ENCODE data around the gene GIGYF2.
"Not testable (repeated sequence)": the region's sequence is repeated elsewhere in the genome, so short reads cannot be mapped to it uniquely, and the experiment has no call there.

The GIGYF2 gene

DNA sequence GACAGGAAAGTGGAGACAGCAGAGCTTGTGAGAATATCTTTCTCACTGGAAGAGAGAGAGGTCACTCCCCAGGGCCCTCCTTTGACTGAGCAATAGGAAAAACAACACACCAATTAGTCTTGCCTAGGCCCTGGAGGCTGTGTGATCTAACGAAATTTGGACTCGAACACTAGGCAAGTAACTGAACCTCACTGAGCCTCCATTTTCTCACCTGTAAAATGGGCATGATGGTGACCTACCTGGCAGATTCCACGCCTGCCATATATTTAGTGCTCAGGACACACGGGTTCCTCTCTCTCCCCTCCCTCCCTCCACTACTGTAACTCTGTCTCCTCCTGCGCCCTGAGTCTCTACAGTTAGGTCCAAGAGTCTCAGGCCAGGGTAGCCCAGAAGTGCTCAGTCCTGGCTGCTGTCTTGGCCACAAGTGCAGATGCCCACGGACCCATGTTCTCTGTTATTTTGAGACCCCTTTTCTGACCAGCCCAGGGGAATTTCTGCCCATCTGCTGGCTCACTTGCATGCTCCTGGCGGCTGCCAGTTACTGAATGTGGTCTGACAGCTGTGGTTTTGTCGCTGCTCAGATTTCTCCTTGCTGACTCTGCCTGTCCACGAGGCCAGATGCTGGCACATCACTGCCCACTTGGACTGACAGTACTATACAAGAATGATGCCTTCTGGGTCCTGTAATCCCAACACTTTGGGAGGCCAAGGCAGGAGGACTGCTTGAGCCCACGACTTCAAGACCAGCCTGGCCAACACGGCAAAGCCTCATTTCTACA lies 9.6 kb upstream of the GIGYF2 start:
- DNase-seq (ENCODE audit: low read depth), result no peak

DNA sequence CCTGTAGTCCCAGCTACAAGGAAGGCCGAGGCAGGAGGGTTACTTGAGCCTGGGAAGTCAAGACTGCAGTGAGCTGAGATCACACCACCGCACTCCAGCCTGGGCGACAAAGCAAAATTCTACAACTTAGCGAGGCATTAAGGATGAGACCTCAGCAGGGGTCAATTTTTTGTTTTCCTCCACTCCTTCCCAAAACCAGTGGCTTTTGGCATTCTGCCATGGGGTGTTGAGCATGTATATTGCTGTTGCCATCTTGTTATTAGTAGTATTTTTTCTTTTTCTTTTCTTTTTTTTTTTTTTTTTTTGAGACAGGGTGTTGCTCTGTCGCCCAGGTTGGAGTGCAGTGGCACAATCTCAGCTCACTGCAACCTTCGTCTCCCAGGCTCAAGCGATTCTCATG lies 8.9 kb upstream of the GIGYF2 start:
- no peak for DNase-seq (ENCODE audit: low read depth)

DNA sequence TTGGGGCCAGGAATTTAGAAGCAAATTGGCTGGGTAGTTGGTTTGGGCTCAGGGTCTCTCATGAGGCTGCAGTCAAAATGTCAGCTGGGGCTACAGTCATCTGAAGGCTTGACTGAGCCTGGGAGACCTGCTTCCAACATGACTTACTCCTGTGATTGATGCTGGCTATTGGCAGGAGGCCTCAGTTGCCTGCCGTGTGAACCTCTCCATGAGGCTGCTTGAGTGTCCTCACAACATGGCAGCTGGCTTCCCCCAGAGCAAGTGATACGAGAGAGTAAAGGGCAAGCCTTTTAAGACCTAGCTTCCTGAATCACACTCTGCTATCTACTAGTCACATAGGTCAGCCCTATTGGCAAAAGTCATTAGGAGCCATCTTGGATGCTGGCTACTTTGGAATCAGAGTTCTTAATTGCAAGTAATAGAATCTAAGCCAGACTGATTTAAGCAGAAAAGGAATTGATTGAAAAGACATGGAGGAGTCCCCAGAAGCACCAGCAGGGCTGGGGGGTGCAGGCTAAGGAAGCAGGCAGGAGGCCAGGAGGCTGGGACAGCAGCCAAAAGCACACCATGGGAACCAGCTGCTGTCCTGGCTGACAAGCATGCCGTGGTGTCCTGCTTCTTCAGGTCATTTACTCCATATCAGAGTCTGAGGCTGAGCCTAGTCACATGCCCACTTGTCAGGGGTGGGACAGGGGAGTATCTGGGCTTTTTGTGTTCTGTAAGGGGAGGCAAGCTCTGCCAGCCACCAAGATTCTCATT lies 7.8 kb upstream of the GIGYF2 start:
- DNase-seq (ENCODE audit: low read depth), result no peak

DNA sequence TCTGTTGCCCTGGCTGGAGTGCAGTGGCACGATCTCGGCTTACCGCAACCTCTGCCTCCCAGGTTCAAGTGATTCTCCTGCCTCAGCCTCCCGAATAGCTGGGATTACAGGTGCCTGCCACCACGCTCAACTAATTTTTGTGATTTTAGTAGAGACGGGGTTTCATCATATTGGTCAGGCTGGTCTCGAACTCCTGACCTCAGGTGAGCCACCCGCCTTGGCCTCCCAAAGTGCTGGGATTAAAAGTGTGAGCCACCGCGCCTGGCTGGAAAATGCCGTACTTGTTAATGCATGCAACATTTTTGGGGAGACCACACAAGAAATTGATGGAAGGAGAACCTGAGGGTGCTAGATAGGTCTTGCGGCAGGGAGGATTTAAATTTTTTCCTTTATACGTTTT lies 6.0 kb upstream of the GIGYF2 start:
- DNase-seq (ENCODE audit: low read depth), result not testable (repeated sequence)

DNA sequence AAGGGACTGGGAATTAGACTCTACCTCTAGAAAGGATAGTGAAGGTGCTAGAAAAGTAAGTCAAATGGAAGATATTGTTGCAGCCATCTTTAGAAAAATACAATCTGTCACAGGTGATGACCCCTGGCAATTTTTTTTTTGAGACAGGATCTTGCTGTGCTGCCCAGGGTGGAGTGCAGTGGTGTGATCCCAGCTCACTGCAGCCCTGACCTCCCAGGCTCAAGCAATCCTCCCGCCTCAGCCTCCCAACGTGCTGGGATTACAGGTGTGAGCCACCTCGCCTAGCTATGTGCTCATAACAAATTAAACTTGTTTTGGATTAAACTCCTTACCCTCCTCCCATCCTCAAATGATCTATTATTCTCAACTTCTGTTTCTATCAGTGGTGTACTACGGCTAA lies 3.8 kb upstream of the GIGYF2 start:
- DNase-seq (ENCODE audit: low read depth), result no peak

GRCh38 chr2:232696609-232697058 lies 497 bp upstream of the GIGYF2 start:
- no peak for DNase-seq (ENCODE audit: low read depth)

DNA sequence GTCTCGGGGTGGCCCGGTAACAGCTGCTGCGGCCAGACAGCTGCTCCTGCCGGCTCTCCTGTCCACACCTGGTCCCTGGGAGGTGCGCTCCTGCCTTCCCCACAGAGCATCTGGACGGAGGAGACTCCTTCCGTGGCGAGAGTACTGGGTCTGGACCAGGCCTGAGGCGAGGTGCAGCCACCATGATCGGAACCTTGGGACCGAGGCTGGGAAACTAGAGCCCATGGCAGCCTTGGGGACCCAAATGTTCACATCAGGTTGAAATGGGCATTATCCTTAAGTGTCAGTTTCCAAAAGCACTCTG lies 628 bp downstream of the GIGYF2 start:
- DNase-seq (ENCODE audit: low read depth), result no peak

DNA sequence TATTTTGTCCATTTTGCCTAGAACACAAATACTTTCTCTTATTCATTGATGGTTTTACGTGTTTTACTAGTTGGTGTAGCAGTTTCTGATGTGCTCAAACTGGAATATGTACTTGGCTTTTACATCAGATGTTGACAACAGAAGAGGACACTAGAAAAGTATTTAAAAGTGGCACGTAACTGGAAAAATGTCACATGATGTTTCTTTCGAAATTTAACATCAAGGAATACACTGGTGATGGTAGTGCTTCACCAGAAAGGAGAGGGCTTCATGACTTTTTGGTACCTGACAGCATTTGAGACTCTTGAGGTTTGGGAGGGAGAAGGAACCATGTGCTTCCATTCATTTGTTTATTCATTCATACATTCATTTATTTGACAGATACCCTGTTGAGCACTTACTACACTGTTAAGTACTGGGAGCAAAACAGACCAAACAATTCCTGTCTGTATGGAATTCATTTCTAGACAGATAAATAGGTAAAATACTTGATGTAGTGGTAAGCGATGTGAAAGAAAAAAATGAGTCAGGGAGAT lies 1.5 kb downstream of the GIGYF2 start:
- DNase-seq (ENCODE audit: low read depth), result peak; percentile 20

GRCh38 chr2:232699110-232699509 lies 2.0 kb downstream of the GIGYF2 start:
- no peak for DNase-seq (ENCODE audit: low read depth)

DNA sequence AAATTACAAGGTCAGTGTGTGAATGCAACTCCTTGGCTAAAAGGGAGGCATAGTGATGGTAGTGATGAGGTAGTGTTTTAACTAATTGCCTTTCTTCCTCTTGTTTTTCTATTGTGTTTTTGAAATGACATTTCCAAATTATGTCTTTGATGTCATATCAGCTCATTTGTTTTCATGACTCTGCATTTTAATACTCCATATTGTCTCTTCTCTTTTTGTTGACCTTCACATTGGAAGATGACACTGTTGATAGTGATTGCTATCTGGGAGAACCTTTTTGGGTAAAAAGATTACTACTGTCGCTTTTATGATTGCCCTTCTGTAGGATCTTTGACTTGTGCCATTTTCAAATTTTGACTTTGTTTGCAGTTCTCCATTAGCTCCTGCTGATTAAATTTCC lies 3.0 kb downstream of the GIGYF2 start:
- no peak for DNase-seq (ENCODE audit: low read depth)

DNA sequence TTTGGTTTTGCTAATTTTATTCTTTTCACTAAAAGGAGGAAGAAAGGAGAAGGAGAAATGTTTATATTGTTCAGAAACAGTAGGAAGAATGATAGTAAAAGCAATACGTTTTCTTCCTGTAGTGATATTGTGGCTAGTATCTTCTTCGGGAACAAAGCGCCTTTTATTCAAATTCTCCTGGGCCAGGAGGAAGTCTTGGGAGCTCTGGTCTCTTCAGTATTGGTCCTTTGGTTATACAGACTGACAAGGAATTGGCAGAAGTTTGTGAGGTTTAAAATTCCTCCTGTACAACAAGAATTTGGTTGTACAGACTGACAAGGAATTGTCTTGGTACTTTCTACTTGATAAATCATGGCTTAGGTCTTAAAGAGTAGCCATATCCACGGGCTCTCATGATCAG lies 9.9 kb downstream of the GIGYF2 start:
- DNase-seq (ENCODE audit: low read depth), result no peak

DNA sequence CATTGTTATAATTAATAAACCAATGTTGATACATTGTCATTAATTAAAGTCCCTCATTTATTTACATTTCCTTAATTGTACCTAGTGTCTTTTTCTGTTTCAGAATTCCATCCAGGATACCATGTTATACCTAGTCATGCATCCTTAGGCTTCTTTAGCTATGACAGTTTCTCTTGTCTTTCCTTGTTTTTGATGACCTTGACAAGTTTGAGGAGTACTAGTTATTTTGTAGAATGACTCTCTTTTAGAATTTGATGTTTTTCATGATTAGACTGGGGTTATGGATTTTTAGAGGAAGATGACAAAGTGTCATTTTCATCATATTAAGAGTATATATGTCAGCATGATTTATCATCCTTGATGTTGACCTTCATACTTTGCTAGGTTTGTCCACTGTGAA lies 16.4 kb downstream of the GIGYF2 start:
- DNase-seq (ENCODE audit: low read depth), result no peak

DNA sequence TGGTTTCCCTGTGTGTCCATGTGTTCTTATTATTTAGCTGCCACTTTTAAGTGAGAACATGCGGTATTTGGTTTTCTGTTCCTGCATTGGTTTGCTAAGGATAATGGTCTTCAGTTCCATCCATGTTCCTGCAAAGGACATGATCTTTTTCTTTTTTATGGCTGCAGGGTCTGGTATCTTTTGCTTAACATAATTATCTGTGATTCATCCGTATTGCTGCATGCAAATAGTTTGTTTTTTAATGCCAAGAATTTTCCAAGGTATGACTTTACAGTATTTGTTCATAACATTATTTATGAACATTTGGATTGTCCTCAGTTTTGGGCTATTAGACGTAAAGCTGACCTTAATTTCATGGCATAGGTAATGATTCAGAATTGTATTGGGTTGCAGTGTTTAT lies 17.8 kb downstream of the GIGYF2 start:
- peak; percentile 13 for DNase-seq (ENCODE audit: low read depth)

DNA sequence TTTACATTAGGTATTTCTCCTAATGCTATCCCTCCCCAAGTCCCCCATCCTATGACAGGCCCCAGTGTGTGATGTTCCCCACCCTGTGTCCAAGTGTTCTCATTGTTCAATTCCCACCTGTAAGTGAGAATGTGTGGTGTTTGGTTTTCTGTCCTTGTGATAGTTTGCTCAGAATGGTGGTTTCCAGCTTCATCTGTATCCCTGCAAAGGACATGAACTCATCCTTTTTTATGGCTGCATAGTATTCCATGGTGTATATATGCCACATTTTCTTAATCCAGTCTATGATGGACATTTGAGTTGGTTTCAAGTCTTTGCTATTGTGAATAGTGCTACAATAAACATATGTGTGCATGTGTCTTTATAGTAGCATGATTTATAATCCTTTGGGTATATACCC lies 22.9 kb downstream of the GIGYF2 start:
- not testable (repeated sequence) for DNase-seq (ENCODE audit: low read depth)

GRCh38 chr2:232721261-232721660 lies 24.1 kb downstream of the GIGYF2 start:
- DNase-seq (ENCODE audit: low read depth), result no peak

DNA sequence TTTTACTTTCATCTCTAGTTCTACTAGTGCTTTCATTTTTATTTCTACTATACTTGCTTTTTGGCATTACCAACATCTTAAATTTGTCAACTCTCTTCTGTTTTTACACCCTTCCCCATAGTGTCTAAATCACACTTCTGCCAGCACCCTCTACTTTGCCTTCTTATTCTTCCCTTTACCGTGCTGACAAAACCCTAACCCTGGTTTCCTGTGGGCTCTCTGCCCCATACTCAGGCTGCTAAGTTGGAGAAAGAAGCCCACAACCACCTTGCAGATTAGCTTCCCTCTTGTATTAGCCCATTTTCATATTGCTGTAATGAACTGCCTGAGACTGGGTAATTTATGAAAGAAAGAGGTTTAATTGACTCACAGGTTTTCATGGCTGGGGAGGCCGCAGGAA lies 24.8 kb downstream of the GIGYF2 start:
- no peak for DNase-seq (ENCODE audit: low read depth)

DNA sequence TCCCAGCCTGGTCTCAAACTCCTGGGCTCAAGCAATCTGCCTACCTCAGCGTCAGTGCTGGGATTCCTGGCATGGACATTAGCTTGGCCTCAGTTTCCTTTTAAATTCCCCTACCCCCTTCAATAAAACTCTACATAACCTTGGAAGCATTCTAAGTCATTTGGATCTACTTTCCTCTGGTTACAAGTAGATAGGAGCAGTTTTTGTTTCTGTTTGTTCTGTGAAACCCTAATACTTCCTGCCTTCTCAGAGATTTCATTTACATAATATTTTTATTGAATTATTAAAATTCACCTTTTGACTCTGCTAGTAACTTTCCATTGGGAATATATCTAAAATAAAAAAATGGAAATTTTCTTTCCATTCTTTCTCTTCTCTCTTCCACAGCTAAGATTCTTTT lies 25.9 kb downstream of the GIGYF2 start:
- DNase-seq (ENCODE audit: low read depth), result no peak

DNA sequence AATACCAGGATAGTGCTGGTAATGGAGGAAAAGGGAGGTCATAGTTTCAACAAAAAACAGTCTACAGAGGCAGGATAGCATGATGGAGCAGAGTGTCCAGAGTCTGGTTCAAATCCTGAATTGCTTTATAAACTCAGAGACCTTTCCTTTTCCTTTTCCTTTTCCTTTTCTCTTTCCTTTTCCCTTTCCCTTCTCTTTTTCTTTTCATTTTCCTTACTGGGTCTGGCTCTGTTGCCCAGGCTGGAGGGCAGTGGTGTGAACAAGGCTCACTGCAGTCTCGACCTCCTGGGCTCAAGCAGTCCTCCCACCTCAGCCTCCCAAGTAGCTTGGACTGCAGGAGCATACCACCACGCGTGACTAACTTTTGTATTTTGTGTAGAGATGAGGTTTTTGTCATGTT lies 31.7 kb downstream of the GIGYF2 start:
- no peak for DNase-seq (ENCODE audit: low read depth)

DNA sequence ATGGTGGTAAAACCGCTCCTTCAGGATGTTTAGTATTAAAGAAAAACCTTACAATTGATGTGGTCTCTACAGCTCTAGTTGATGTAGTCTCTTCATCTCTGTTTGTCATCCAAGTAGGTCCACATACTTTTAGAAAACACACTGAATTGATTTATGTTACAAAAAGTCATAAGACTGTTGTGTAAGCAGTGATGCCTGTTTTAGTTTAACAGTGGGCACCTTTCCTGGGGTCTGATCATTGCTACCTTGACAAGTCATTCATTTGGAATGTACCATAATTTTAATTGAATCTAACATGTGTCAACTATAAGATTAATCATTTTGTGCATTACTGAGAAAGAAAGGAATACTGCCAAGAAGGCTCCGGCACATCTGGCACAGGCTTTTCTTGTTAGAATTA lies 34.3 kb downstream of the GIGYF2 start:
- peak; percentile 55 for DNase-seq (ENCODE audit: low read depth)

DNA sequence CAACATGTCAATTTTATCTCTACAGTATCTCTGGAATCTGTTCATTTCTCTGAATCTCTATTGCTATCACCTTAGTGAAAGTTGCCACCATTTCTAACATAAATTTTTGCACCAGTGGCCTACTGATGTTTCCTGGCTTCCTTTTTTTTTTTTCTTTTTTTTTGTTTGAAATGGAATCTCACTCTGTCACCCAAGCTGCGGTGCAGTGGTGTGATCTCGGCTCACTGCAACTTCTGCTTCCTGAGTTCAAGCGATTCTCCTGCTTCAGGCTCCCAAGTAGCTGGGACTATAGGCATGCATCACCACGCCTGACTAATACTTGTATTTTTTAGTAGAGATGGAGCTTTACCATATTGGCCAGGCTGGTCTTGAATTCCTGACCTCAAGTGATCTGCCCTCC lies 44.2 kb downstream of the GIGYF2 start:
- no peak for DNase-seq (ENCODE audit: low read depth)

DNA sequence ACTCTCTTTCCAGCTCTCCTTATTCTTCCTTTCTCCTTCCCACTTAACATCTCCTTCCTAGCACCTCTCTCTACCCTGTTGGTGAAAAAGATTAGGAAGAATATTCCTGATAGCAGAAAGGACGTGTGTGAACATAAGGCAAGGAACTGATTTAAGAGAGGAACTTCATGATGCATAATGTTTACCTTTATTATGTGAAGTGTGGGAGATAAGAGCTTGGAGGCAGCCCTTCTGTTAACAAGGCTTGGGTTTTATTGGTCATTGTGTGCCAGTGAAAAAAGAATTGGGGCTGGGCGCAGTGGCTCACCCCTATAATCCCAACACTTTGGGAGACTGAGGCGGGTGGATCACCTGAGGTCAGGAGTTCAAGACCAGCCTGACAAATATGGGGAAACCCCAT lies 44.8 kb downstream of the GIGYF2 start:
- no peak for DNase-seq (ENCODE audit: low read depth)

GRCh38 chr2:232744963-232745362 lies 47.8 kb downstream of the GIGYF2 start:
- DNase-seq (ENCODE audit: low read depth), result no peak

- no peak for DNase-seq (ENCODE audit: low read depth)
Measured at GRCh38 chr2:232748038-232748437, 50.9 kb downstream of the GIGYF2 start.

- no peak for DNase-seq (ENCODE audit: low read depth)
Measured at GRCh38 chr2:232749331-232749730, 52.2 kb downstream of the GIGYF2 start.
